CD14-positive monocyte (primary cell): ENCODE results near the gene PARP3. TPM values are rescaled to one million over a fixed set of nuclear protein-coding genes. Genes with fewer than 3 reads are reported as not detected.

Experiments used
- DNase-seq, 3 donors: peaks; one replicate each; pipeline ENCODE4 v3.0.0-alpha.2; 2011 to 2022
- H2AFZ ChIP-seq: 2 replicates; pipeline ENCODE4 v1.6.0; 2012; ENCODE audit warnings: mild to moderate bottlenecking, low read depth, low read length, inconsistent platforms; ENCODE audit not compliant: insufficient read depth, poor library complexity, severe bottlenecking
- H3K27ac ChIP-seq, 2 donors: 1 replicate in 1 of 2; 2 replicates in 1 of 2; pipeline ENCODE4 v1.5.1; 2012 to 2013; ENCODE audit warnings: low read length in 2 of 2, control low read depth in 1 of 2, inconsistent platforms in 1 of 2, low read depth in 1 of 2, mild to moderate bottlenecking in 1 of 2
- H3K27me3 ChIP-seq, 2 donors: one replicate each; pipeline versions ENCODE4 v1.6.0 to v1.6.1; 2011 to 2013; ENCODE audit warnings: low read length in 2 of 2; ENCODE audit not compliant: control insufficient read depth in 2 of 2, insufficient read depth in 2 of 2
- H3K36me3 ChIP-seq, 2 donors: replicated peaks in 1 of 2; 1 replicate in 1 of 2; 2 replicates in 1 of 2; pipeline versions ENCODE4 v1.5.1 to v1.6.1; 2012 to 2013; ENCODE audit warnings: low read length in 2 of 2, control low read depth in 1 of 2, inconsistent platforms in 1 of 2, mild to moderate bottlenecking in 1 of 2; ENCODE audit not compliant: insufficient read depth in 2 of 2, control insufficient read depth in 1 of 2
- H3K4me1 ChIP-seq, 2 donors: 1 replicate in 1 of 2; 2 replicates in 1 of 2; pipeline versions ENCODE4 v1.5.1 to v1.6.1; 2012 to 2013; ENCODE audit warnings: low read length in 2 of 2, control low read depth in 1 of 2, inconsistent platforms in 1 of 2, mild to moderate bottlenecking in 1 of 2, moderate library complexity in 1 of 2; ENCODE audit not compliant: insufficient read depth in 2 of 2, control insufficient read depth in 1 of 2
- H3K4me2 ChIP-seq: replicated peaks from 2 replicates; pipeline ENCODE3; 2012; ENCODE audit warnings: low read length, moderate library complexity, mild to moderate bottlenecking; ENCODE audit not compliant: poor library complexity, severe bottlenecking; ENCODE audit errors: extremely low read depth
- H3K4me3 ChIP-seq, 3 experiments: fragments of 200-600 bp in 1 of 3; sonication (generic) in 1 of 3; replicated peaks in 1 of 3; 1 replicate in 2 of 3; 2 replicates in 1 of 3; pipeline ENCODE4 v1.5.1; 2011 to 2013; ENCODE audit warnings: low read length in 3 of 3, mild to moderate bottlenecking in 3 of 3, control low read depth in 2 of 3, low read depth in 2 of 3, inconsistent platforms in 1 of 3, moderate library complexity in 1 of 3
- H3K79me2 ChIP-seq: 2 replicates; pipeline ENCODE4 v1.6.0; 2012; ENCODE audit warnings: mild to moderate bottlenecking, control low read depth, inconsistent platforms, low read length, moderate library complexity; ENCODE audit not compliant: insufficient read depth
- H3K9ac ChIP-seq: 2 replicates; pipeline ENCODE4 v1.6.0; 2017; ENCODE audit warnings: low read length, mild to moderate bottlenecking; ENCODE audit not compliant: insufficient read depth, poor library complexity, severe bottlenecking
- H3K9me3 ChIP-seq, 2 donors: replicated peaks in 1 of 2; 1 replicate in 1 of 2; 2 replicates in 1 of 2; pipeline versions ENCODE4 v1.5.1 to v1.6.1; 2012 to 2013; ENCODE audit warnings: low read length in 2 of 2, control low read depth in 1 of 2; ENCODE audit not compliant: control insufficient read depth in 1 of 2, insufficient read depth in 1 of 2
- H4K20me1 ChIP-seq: 2 replicates; pipeline ENCODE4 v1.6.0; 2012; ENCODE audit warnings: mild to moderate bottlenecking, low read length, control low read depth, moderate library complexity; ENCODE audit not compliant: insufficient read depth
- H3K27ac Mint-ChIP-seq, 7 donors: one replicate each; pipeline ENCODE4 v1.8.0; 2020; ENCODE audit warnings: mild to moderate bottlenecking in 7 of 7, mixed read lengths in 7 of 7, moderate library complexity in 6 of 7, inconsistent platforms in 2 of 7
- H3K27me3 Mint-ChIP-seq, 3 donors: one replicate each; pipeline ENCODE4 v1.8.0; 2021 to 2022; ENCODE audit warnings: low read depth in 3 of 3, mild to moderate bottlenecking in 3 of 3, mixed read lengths in 3 of 3, moderate library complexity in 3 of 3, inconsistent platforms in 1 of 3
- H3K36me3 Mint-ChIP-seq, 2 donors: one replicate each; pipeline ENCODE4 v1.8.0; 2020; ENCODE audit warnings: mixed read lengths in 2 of 2, inconsistent platforms in 1 of 2, mild to moderate bottlenecking in 1 of 2
- H3K4me1 Mint-ChIP-seq: one replicate; pipeline ENCODE4 v1.8.0; 2020; ENCODE audit warnings: mild to moderate bottlenecking, mixed read lengths
- H3K4me3 Mint-ChIP-seq, 2 donors: one replicate each; pipeline ENCODE4 v1.8.0; 2020; ENCODE audit warnings: mild to moderate bottlenecking in 2 of 2, mixed read lengths in 2 of 2, moderate library complexity in 1 of 2
- H3K9me3 Mint-ChIP-seq, 7 donors: one replicate each; pipeline ENCODE4 v1.8.0; 2020 to 2022; ENCODE audit warnings: mixed read lengths in 7 of 7, mild to moderate bottlenecking in 6 of 7, moderate library complexity in 6 of 7, inconsistent platforms in 2 of 7
- CTCF ChIP-seq: fragments of 200-600 bp; IDR thresholded peaks from one replicate; pipeline ENCODE4 v1.8.0; 2022; ENCODE audit warnings: antibody characterized with exemption, mild to moderate bottlenecking
- WGBS: methylation state at CpG from one replicate; pipeline ENCODE4 v1.1.5; 2013; ENCODE audit warnings: missing lambda C conversion rate; ENCODE audit not compliant: insufficient coverage; 5-methylcytosine and 5-hydroxymethylcytosine counted together
- intact Hi-C, 2 donors: fragments of 100-400 bp; cut with micrococcal nuclease; formaldehyde crosslinking; loops; one replicate each; pipeline versions ENCODE4 v1.15.0 to v1.15.1; 2023
- polyA plus RNA-seq, 3 donors: library from polyadenylated mRNA; depleted of rRNA in 1 of 3; unstranded in 2 of 3; stranded (reverse) in 1 of 3; fragments of 300-500 nt in 2 of 3; fragments of >200 nt in 1 of 3; fragmentation: Illumina TruSeq in 2 of 3; gene quantifications; 1 replicate in 2 of 3; 2 replicates in 1 of 3; pipeline ENCODE4 v1.2.3, GENCODE V29; 2012 to 2021

PARP3 gene
- polyA plus RNA-seq, 3 donors: 1.2 to 6.9 (median 1.7) TPM

- H3K4me3 Mint-ChIP-seq: no peak overlapping the region
- no peaks in the 10 kb centered on the region for H3K9me3 ChIP-seq
- DNase-seq: no peak
- no peak overlapping the region for H3K4me3 ChIP-seq
- peak overlapping the region in 3 of 7 donors; percentile 4 to 62 (median 12) for H3K27ac Mint-ChIP-seq
- H3K36me3 ChIP-seq: peaks cover under 1 to 7% of the 10 kb centered on the region in 2 donors
- peaks cover 0 to 1% (median 0%) of the 10 kb centered on the region in 7 donors for H3K9me3 Mint-ChIP-seq
- intact Hi-C loops: loop anchor here (2.0 to 5.0 kb wide), 5 partner anchors 31 to 199 kb away; partner anchors contain the start of genes ABHD14A (in 2 of the 2), ABHD14B (in 2 of the 2), DUSP7 (in 1 of the 2) and RPL29 (in 1 of the 2)
- peaks cover 0 to 2% (median 2%) of the 10 kb centered on the region in 3 donors for H3K27me3 Mint-ChIP-seq
- H2AFZ ChIP-seq: peak overlapping the region; percentile 85
- no peak overlapping the region for H3K4me2 ChIP-seq
- H3K27ac ChIP-seq: peak overlapping the region in 1 of 2 donors; percentile 86
- peaks cover 19% of the 10 kb centered on the region for H3K79me2 ChIP-seq
- H3K36me3 Mint-ChIP-seq: peaks cover 4 to 9% of the 10 kb centered on the region in 2 donors
- peaks cover 28% of the 10 kb centered on the region for H3K4me1 Mint-ChIP-seq
- H4K20me1 ChIP-seq: no peaks in the 10 kb centered on the region
- WGBS: 95% methylated on average over 19 of the region's 21 CpGs
- H3K27me3 ChIP-seq: no peaks in the 10 kb centered on the region
- TF ChIP-seq CTCF: no peak
- no peak overlapping the region for H3K9ac ChIP-seq
- peaks cover 22 to 27% of the 10 kb centered on the region in 2 donors for H3K4me1 ChIP-seq
Measured at GRCh38 chr3:51943451-51944391, 1.6 kb downstream of the PARP3 start.

GRCh38 chr3:51944451-51945021, 2.4 kb downstream of the PARP3 start:
- Mint-ChIP-seq H3K9me3 (peaks cover 0 to 1% (median 0%) of the 10 kb centered on the region in 7 donors), H3K27ac (peak overlapping the region in 1 of 7 donors; percentile 4), H3K4me3 (no peak overlapping the region), H3K27me3 (peaks cover 0 to 4% (median 2%) of the 10 kb centered on the region in 3 donors), H3K4me1 (peaks cover 26% of the 10 kb centered on the region), H3K36me3 (peaks cover 0 to 3% of the 10 kb centered on the region in 2 donors)
- H2AFZ ChIP-seq: no peak overlapping the region
- TF ChIP-seq CTCF: no peak
- no peak for DNase-seq
- peaks cover 22 to 27% of the 10 kb centered on the region in 2 donors for H3K4me1 ChIP-seq
- no peaks in the 10 kb centered on the region for H3K9me3 ChIP-seq
- 98% methylated on average over 9 of the region's 11 CpGs for WGBS
- no peak overlapping the region for H3K27ac ChIP-seq
- H3K4me2 ChIP-seq: no peak overlapping the region
- H4K20me1 ChIP-seq: no peaks in the 10 kb centered on the region
- no peaks in the 10 kb centered on the region for H3K36me3 ChIP-seq
- no peaks in the 10 kb centered on the region for H3K27me3 ChIP-seq
- peaks cover 15% of the 10 kb centered on the region for H3K79me2 ChIP-seq
- no peak overlapping the region for H3K9ac ChIP-seq
- intact Hi-C loops: loop anchor here (5.0 kb wide), 3 partner anchors 113 to 198 kb away; partner anchors contain the start of gene DUSP7 (in 1 of the 2)
- H3K4me3 ChIP-seq: no peak overlapping the region
